Occipital lobe (tissue), 2 donors: ENCODE results near the gene GAP43. TPM values are rescaled to one million over a fixed set of nuclear protein-coding genes. Genes with fewer than 3 reads are reported as not detected.

Source experiments
- DNase-seq: peaks from one replicate; lab custom pipeline; 2025; lab: John Stamatoyannopoulos, UW
- total RNA-seq: library from RNA; depleted of rRNA; stranded (reverse); fragments of >200 nt; gene quantifications from one replicate; pipeline ENCODE4 v1.2.3, GENCODE V29; 2014

The GAP43 gene, protein sequence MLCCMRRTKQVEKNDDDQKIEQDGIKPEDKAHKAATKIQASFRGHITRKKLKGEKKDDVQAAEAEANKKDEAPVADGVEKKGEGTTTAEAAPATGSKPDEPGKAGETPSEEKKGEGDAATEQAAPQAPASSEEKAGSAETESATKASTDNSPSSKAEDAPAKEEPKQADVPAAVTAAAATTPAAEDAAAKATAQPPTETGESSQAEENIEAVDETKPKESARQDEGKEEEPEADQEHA
- total RNA-seq, result 148 TPM

DNA sequence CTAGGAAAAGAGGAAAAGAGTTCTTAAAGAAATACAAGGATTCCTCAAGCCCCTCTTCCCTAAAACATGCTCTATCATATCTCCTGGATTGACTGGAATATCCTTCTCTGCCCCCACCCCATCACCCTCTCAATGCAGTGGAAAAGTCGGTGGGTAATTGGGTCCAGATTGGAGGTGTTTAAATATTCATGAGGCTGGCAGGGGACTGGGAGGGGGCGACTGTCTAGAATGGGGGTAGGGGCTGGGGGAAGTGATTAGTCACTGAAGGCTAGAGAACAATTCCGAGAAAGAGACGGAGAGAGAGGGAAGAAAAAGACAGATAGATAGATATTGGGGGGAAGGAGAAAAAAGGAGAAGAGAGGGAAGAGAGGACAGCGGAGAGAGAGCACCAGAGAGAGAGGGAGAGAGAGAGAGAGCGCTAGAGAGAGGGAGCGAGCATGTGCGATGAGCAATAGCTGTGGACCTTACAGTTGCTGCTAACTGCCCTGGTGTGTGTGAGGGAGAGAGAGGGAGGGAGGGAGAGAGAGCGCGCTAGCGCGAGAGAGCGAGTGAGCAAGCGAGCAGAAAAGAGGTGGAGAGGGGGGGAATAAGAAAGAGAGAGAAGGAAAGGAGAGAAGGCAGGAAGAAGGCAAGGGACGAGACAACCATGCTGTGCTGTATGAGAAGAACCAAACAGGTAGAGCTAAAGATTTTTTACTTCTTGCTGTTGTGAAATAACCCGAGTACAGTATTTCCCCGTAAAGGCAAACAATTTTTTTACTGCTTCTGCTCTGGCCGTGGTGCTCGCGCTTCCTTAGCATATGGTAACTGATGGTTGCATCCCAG is at the start of gene GAP43:
Gene GAP43 (plus strand): TSS at position 467 of the 825 bp plus-strand sequence. CDS start 180 bp downstream, at position 647.
- peak; percentile 74 for DNase-seq

DNA sequence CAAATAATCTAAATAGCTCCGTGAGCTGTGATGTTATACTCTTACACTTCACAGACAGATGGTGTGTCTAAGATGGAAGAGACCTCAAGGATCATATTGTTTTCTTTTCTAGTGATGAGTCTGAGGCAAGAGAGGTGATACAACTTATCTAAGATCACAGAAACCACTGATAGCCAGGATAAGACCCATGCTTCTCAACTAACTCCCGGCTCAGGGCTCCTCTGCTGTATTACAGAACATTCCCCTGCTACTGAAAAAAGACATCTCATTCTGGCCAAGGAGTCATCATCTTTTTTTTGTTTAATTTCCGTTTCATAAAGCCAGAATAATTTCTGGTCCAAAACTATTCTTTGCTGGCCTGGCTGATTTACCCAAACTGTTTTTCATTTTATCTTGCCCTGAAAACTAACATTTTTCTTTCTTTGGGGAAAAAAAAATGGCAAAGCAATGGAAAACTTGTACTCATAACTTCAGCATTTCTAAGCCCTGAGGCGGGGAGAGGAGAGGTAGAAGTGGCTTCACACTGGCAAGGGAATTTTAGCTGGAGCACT is 46.9 kb upstream of the GAP43 start:
- no peak for DNase-seq

DNA sequence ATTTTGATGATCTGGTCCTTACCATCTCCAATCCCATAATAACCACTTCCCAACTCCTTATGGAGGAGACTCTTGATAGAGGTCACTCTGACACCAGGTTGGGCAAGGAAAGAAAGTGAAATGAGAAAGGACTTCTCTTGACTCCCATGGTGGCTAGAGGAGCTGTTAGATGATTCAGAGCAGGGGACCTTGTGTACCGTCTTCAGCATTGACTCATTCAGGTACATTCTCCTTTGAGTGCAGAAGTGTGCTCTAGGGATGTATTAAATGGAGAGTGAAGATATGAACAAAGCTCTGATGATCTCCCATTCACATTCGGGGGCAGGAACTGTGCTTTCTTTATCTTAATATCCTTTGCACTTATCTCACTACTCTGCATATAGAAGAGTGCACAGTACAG is 46.3 kb upstream of the GAP43 start:
- no peak for DNase-seq

DNA sequence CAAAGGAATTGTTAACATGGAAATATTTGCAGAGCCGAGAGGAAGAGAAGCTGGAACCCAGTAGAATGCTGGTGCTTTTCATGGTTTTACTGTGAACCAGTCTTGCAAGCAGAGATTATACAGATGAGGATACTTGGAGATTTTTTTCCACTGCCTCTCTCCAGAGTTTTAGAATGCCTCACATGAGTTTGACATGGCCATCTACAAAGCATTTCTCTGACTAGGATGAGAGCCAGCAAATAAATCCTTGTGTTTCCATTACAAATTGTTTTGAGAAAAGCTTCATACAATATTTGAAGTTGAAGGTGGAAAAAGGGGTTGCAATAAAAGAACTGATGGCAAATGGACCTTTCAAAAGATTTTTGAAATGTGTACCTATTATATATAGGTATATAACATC is 45.0 kb upstream of the GAP43 start:
- DNase-seq, result no peak

DNA sequence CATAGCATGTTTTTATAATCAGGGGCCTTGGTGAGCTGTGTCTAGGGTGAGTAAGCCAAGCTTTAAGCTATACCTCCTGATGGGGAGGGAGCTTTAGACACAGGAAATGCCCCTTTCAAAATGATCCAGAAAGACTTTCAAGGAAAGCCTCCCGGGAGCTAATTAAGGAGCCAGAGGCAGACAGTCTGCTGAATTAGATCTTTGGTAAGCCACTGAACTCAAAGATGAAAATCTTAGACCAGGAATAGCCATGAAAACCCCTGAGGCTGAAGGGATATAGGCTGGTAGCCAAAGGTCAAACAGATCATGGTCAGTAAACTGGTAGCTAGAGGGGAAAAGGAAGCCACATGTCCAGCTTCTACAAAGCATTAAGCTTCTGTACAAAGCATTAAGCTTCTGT is 42.7 kb upstream of the GAP43 start:
- DNase-seq, result no peak

DNA sequence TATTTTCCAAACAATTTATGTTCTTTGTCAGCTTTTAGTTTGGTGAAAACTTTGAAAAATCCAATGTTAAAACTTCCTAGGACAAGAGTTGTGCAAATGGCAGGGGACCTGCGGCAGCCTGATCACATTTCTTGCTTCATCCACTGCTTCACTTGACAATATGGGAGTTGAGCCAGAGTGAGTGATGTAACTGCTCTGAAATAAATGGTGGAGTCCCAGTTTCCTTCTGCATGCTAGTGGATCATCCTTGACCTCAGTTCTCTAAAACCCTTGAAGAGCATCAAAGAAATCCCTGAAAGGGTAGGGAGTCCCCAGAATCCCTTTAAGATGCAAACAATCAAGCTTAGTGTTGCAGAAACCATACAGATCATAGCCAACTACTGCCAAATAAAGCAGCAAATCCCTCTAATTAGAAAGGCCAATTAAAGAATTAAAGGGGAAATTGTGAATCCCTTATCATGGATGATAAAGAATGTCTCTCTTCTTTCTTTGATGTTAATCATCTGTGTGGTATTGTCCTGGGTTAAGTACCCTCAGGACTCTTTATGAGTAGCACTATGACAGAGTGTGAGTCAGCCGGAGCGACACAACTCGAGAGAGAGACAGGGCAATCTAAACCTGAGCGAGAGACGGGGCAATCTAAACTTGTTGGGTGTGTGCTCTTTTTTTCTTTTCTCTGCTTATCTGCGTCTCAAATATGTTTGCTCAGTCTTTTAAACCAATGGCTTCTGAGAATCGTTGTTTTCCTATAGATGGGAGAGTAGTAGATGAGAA is 41.8 kb upstream of the GAP43 start:
- DNase-seq, result no peak

DNA sequence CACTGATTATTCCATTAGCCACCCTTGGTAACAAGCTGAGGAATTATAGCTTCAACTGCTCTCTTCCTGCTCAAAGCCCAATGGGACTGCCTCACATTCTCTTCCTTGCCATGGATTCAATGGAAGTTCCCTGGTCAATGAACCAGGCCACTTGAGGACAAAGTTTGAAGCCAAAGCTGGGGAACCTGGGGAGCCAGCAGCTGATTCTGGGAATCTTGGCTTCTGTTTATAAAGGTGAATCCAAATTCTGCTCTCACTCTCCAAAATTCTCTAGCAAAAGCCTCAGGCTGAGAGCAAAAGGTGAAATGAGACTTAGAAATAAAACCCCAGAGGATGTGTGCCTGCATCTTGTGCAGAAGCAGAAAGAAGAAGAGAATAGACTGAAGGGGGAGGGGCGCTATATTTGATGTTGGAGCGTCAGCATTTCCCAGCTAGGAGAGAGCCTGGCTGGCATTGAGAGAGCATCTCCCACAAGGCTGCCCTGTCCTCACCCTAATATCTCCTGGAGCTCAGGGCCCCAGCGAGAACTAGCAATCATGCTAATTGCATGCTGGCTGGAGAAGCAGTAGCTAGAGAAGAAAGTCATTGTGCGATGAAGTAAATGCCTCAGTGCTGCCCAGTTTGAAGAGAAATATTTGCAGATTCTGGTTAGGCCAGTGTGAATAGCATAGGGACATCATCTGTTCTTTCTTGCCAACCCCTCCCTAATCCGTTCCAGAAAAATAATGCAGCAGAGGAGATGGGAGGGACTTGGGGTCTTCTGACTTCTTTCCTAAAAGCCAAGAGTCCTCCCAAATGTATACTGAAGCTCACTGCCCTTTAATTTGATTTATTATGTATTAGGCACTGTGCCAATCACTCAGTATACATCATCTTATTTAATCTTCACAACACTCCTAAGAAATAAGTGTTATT is 34.9 kb upstream of the GAP43 start:
- no peak for DNase-seq

DNA sequence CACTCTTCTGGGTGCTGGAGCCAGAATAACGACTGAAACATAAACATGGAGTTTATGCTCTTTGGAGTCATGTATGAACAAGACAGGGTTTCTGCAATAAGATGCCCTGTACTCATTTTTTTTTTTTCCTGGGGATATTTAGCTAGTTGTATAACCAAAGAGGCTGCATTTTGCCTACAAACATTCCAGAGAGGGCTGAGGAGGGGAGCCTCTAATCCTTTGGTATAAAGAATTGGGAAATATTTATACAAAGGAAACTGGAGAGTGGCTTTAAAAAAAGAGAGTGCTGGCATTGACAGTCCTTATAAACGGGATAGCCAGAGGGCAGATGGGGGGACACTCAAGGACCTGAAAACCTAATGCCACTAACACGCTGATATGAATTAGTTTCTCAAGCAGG is 32.4 kb upstream of the GAP43 start:
- DNase-seq, result no peak

DNA sequence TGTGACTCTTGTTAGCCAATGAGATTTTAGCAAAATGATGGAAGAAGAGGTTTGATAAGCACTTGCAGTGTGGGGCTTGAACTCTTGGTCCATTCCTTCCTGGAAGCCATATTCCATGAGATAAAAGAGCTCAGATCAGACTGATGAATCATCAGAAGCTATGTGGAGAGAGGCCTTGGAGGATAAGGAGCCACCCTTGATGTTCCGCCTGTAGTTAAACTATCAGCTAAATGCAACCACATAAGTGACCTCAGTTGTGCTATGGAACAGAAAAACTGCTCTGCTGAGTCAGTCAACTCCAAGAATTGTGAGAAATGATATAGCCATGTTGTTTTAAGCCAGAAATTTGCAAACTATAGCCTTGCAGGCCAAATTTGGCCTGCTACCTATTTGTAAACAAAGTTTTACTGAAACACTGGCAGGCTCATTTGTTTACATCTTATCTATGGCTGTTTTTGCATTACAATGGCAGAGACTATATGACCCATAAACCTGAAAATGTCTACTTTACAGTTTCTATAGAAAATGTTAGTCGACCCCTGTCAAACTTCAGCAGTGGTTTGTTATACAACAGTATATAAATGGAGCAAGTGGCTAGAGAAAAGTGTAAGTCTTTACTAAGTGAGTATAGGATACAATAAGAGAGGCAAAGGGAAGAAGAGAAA is 27.6 kb upstream of the GAP43 start:
- DNase-seq, result no peak

DNA sequence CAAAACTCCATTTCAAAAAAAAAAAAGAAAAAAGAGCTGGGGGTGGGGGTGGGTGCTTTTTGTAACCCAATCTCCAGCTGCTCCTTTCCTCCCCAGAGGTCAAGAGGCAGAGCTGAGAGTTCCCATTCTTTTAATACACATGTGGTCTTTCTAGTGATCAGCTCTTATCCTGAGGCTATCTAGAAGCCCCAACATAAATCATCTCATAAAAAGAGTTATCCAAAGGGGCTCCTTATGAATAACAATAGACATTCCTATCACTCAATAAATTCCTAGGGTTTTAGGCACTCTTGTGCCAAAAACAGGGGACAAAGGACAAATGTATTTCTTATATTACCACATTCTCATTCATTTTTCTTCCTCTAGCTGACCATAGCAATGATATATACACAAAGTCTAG is 25.1 kb upstream of the GAP43 start:
- DNase-seq, result no peak

DNA sequence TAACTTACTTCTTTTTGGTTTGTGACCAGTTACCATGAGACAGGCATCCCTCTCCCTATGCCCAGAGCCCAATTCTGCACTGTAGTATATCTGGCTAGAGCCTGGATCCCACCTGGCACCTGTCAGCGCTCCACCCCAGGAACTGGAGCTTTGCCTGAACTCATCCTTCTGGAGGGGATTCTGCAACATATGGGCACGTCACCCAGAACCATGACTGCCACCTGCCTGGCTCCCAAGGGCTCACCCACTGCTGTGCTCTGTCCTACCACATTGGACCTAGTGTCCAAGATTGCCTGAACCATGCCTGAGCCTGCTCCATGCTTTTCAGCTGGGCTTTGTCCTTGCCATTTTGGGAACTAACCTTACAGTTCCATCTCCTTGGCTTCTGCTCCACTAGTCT is 21.1 kb upstream of the GAP43 start:
- no peak for DNase-seq

DNA sequence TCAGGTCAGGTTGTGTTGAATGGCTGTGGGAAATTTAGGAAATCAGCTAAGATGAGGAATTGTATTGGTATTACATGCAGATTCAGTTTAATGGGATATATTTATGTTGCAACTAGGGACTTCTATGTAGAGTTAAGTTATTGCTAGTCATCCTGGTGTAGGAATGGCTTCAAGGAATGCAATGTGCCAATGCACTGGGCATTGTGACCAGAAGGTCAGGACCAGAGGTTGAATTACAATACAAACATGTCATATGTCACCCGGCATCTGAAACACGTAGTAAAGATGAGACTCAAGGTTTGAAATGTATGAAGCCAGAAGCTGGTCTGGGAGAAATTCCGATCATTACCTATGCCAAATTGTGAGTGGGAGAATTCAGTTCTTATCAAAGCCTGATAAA is 11.7 kb upstream of the GAP43 start:
- DNase-seq, result no peak

DNA sequence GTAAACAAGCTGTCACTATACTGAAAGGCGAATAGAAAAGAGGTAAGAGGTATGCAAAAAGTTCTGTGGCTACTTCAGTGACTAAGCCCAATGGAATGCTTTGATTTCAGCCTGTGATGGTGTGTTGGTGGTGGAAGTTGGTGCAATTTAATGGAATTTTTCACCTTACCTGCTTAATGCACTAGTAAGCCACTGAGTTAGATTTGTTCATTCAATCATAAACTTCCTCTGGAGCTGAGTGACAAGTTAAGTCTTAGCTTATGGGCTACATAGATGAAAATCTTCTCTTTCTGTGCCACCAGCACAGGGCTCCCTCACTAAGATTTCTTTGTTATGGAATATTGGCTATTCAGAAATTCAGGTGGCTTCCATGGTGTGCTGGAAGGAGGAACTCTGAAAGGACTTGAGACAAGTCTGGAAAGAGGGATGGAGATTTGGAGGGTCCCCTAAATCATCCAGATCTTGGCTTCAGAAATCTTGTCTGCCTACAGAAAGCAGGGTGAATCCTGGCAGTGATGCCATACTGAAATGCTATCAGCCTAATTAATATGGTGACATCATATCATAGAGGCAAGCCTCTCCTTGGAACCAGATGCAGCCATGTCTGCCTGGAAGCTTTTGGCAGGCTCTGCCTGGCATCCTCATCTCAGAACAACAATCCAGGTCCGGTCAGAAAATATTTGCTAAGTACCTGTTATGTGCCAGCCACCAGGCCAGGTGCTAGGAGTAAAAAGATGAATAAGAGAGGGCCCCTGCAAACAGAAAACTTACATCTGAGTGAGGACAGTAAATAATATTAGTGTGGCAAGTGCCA is 8.1 kb upstream of the GAP43 start:
- DNase-seq, result no peak

DNA sequence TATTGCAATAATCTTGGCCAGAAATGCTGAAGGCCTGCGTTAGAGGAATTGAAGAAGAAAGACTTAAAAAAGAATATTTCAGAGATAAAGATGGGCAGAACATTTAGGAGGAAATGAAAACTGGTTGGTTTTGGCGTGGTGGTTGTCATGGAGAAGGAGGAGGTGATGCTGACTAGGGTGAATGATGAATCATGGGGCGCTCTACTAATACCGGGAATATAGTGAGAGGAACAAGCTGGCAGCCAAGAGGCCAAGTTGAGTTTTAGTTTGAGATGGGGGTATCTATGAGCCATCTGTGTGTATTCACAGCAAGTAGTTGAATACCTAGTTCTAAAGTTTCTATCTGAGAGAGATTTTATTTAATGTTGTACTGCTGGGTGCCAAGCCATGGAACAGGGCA is 6.8 kb upstream of the GAP43 start:
- DNase-seq, result no peak

DNA sequence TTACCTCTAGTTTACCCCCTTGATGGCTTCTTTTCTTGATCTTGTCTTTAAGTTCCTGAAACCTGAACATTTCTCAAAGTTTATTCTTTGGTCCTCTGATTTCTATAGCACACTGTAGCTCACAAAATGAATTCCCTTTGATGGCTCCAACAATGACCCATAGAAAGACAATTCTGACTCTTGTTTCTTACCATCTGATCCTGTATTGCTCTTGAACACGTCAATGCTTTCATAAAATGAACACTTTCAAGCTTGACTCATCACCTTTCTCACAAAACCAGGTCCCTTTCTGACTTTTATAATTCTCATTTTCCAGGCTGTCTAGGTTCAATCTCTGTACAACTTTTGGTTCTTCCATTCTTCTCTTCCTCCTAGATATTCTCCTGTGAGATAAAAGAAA is 5.7 kb upstream of the GAP43 start:
- no peak for DNase-seq

DNA sequence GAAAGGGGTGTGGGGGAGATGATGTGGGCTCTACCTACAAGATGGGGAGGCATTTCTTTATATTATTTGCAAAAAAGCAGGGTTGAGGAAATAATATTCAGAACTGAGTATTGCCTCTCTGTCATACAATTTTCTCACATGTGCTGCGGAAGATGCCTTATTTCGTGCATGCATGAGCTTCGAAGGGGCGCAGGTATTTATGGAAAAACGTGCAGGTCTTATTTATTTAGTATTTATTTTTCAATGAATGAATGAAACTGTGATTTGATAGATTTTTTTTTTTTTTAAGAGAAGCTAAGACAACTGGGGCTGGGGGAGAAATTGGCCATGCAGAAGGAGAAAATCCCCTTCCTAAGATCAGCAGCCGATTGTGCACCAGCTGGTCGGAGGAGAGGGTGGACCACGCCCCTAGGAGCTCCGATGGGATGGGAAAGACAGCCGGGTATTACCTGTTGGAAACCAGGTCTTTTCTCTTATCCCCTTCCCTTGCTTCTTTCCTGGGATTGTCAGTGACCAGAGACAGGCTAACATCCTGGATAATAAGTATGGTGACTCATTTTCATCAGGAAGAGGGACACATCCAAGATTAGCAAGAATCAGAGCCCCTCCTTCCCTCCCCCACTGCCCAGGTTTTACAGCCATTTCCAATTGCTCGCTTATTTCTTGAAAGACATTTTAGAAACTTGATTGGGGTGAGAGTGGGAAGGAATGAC is 875 bp downstream of the GAP43 start:
- DNase-seq, result no peak

DNA sequence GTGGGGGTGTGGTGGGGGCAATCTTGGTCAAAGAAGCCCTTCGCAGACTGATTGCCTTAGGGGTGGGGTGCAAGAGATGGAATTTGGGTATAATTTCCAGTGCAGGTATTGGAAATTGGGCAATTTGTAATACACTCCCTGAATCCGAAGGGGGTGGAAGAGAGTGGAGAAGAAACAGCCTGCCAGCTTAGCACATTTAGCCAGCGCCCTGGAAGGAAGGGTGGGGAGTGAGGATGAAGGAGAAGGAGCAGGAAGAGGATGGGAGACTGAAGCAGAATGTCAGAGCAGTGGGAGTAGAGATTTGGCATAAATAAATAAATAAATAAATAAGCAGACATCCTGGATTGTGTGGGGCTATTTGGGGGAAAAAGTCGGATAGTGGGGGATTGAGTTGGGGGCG is 1.6 kb downstream of the GAP43 start:
- DNase-seq, result no peak

DNA sequence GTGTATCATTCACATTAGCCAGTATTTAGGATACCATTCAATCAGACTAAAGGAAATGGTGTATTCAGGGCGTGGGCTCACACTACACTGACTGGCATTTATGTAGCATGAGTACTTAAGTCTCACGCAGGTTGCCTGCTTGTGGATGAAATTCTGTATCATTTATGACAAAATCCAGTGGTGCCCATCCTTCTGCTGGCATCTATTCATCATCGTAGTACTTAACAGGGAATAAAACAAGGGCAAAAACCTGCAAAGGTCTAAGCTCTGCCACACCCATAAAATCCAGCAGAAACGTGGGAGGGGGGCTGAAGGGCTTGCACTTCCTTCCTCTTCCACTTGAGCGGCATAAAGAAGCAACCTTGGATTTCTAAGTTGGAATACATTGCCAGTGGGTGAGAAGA is 2.7 kb downstream of the GAP43 start:
- no peak for DNase-seq

DNA sequence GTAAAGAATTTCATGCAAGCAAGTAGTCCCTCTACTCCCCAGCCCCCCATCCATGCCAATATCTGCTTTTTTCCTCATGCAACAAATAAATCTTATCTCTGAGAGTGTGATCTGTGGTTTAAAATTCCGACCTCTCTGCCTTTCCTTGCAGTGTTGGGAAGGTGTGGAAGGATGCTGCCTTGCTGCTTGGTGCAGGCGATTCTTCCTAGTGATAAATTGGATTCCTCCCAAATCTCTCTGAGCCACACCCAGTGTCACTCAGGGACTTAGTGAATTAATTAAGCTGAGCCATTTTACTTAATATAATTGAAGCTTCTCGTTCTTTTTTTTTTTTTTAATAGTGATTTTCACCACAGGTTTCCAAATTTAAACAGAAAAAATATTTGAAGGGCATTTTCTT is 3.4 kb downstream of the GAP43 start:
- DNase-seq, result no peak
